Astrocyte (in vitro differentiated cells and primary cell): ENCODE measurements around the gene UCK1. TPM values are rescaled to one million over a fixed set of nuclear protein-coding genes. Genes with fewer than 3 reads are reported as not detected.
"Not testable (repeated sequence)": the region's sequence is repeated elsewhere in the genome, so short reads cannot be mapped to it uniquely, and the experiment has no call there.

Experiments used
- DNase-seq: peaks from one replicate; pipeline ENCODE4 v3.0.0-alpha.2; 2010; ENCODE audit warnings: low read depth
- FAIRE-seq: peaks from 2 replicates; lab custom pipeline; 2011; peaks lifted over from hg19 to GRCh38; lab: Jason Lieb, UNC
- H2AFZ ChIP-seq: 2 replicates; pipeline ENCODE4 v1.6.0; 2012; ENCODE audit warnings: low read depth, low read length, inconsistent platforms
- H3K27ac ChIP-seq: 2 replicates; pipeline ENCODE4 v1.5.1; 2011; ENCODE audit warnings: low read depth, low read length, inconsistent platforms
- H3K27me3 ChIP-seq: 2 replicates; pipeline ENCODE4 v1.6.0; 2011; ENCODE audit warnings: low read length, inconsistent platforms; ENCODE audit not compliant: insufficient read depth
- H3K36me3 ChIP-seq: 2 replicates; pipeline ENCODE4 v1.5.1; 2011; ENCODE audit warnings: low read length, inconsistent platforms; ENCODE audit not compliant: insufficient read depth
- H3K4me1 ChIP-seq: 2 replicates; pipeline ENCODE4 v1.5.1; 2011; ENCODE audit warnings: low read length, inconsistent platforms; ENCODE audit not compliant: insufficient read depth
- H3K4me2 ChIP-seq: 2 replicates; pipeline ENCODE4 v1.6.0; 2012; ENCODE audit warnings: low read length, inconsistent platforms
- H3K4me3 ChIP-seq: 2 replicates; pipeline ENCODE4 v1.5.1; 2011; ENCODE audit warnings: low read depth, mild to moderate bottlenecking, low read length, inconsistent platforms; ENCODE audit not compliant: insufficient read depth
- H3K79me2 ChIP-seq: 2 replicates; pipeline ENCODE4 v1.6.0; 2012; ENCODE audit warnings: mild to moderate bottlenecking, low read length, inconsistent platforms; ENCODE audit not compliant: insufficient read depth
- H3K9ac ChIP-seq: 2 replicates; pipeline ENCODE4 v1.6.0; 2012; ENCODE audit warnings: mild to moderate bottlenecking, low read length, inconsistent platforms
- H3K9me3 ChIP-seq: 2 replicates; pipeline ENCODE4 v1.5.1; 2012; ENCODE audit warnings: low read depth, mild to moderate bottlenecking, low read length, inconsistent platforms; ENCODE audit not compliant: insufficient read depth
- H4K20me1 ChIP-seq: 2 replicates; pipeline ENCODE4 v1.6.0; 2012; ENCODE audit warnings: low read length, inconsistent platforms; ENCODE audit not compliant: insufficient read depth
- H3K27ac Mint-ChIP-seq: one replicate; pipeline ENCODE4 v1.8.0; 2021; ENCODE audit warnings: mild to moderate bottlenecking, mixed read lengths; ENCODE audit not compliant: unreplicated experiment
- H3K27me3 Mint-ChIP-seq: one replicate; pipeline ENCODE4 v1.8.0; 2021; ENCODE audit warnings: low read depth, mixed read lengths; ENCODE audit not compliant: unreplicated experiment
- H3K36me3 Mint-ChIP-seq: one replicate; pipeline ENCODE4 v1.8.0; 2021; ENCODE audit warnings: low read depth, mixed read lengths; ENCODE audit not compliant: unreplicated experiment
- H3K4me1 Mint-ChIP-seq: one replicate; pipeline ENCODE4 v1.8.0; 2021; ENCODE audit warnings: low read depth, mixed read lengths; ENCODE audit not compliant: unreplicated experiment
- H3K4me3 Mint-ChIP-seq: one replicate; pipeline ENCODE4 v1.8.0; 2021; ENCODE audit warnings: mild to moderate bottlenecking, moderate library complexity, mixed read lengths; ENCODE audit not compliant: unreplicated experiment
- H3K9me3 Mint-ChIP-seq: one replicate; pipeline ENCODE4 v1.8.0; 2021; ENCODE audit warnings: mild to moderate bottlenecking, mixed read lengths; ENCODE audit not compliant: unreplicated experiment
- EZH2 ChIP-seq: IDR thresholded peaks from 2 replicates; pipeline ENCODE4 v1.6.1; 2012; ENCODE audit warnings: mild to moderate bottlenecking, low read length, inconsistent platforms; ENCODE audit not compliant: insufficient read depth
- total RNA-seq: library from RNA; stranded (reverse); gene quantifications from 2 replicates; pipeline ENCODE4 v1.2.1, GENCODE V29; 2021
- TF ChIP-seq, protein P1 (sequence below): IDR thresholded peaks from 2 replicates; pipeline ENCODE4 v1.5.1; 2011; ENCODE audit warnings: low read depth, mild to moderate bottlenecking, inconsistent platforms, low read length, moderate library complexity; ENCODE audit not compliant: insufficient read depth

UCK1 gene
- total RNA-seq, 1 donor from 2014 or later = 15.4 TPM

DNA sequence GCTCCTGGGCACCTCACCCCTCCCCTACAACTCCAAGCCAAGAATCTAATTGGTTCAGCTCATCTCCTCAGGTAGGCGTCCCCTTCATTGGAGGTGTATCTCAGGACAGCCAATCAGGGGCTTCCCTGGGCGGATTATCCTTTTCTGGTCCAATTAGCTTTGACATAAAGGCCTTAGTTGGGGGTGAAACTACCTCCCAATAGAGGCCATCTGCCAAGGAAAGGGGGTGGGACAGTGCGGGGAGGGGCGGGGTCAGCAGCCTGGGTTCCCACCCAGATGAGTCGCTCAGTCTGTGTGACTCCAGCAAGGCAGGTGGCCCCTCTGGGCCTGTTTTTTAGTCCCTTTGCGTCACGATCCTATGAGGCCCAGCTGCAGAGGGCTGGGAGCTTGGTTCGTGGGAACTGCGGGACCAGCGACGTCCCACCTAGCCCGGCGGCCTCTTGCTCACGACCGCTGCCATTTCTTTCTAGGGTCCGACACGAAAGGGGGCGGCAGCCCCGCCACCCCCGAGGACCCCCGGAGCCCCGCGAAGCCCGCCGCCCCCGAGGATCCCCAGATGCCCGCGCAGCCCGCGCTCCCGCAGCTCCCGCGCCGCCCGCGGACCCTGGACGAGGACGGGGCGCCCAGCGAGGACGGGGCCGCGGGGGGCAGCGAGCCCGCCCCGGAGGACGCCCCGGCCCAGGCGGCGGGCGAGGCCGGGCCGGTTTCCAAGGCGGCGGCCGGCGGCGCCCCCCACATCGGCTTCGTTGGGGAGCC lies 23.2 kb upstream of the UCK1 start:
- Histone ChIP-seq H4K20me1 (no peaks in the 10 kb centered on the region), H3K27me3 (peaks cover 16% of the 10 kb centered on the region), H3K27ac (no peak overlapping the region), H3K4me2 (no peak overlapping the region), H3K79me2 (no peaks in the 10 kb centered on the region), H3K36me3 (no peaks in the 10 kb centered on the region), H2AFZ (no peak overlapping the region), H3K4me3 (no peak overlapping the region), H3K4me1 (no peaks in the 10 kb centered on the region), H3K9ac (no peak overlapping the region), H3K9me3 (no peaks in the 10 kb centered on the region)
- peaks cover 18% of the 10 kb centered on the region for H3K9me3 Mint-ChIP-seq
- no peak for FAIRE-seq
- peaks cover 52% of the 10 kb centered on the region for H3K27me3 Mint-ChIP-seq
- peaks cover 14% of the 10 kb centered on the region for H3K36me3 Mint-ChIP-seq
- DNase-seq = no peak
- no peak overlapping the region for H3K4me3 Mint-ChIP-seq
- H3K4me1 Mint-ChIP-seq = no peaks in the 10 kb centered on the region
- no peak overlapping the region for H3K27ac Mint-ChIP-seq
- TF ChIP-seq EZH2 = no peak
- TF ChIP-seq, protein P1, sequence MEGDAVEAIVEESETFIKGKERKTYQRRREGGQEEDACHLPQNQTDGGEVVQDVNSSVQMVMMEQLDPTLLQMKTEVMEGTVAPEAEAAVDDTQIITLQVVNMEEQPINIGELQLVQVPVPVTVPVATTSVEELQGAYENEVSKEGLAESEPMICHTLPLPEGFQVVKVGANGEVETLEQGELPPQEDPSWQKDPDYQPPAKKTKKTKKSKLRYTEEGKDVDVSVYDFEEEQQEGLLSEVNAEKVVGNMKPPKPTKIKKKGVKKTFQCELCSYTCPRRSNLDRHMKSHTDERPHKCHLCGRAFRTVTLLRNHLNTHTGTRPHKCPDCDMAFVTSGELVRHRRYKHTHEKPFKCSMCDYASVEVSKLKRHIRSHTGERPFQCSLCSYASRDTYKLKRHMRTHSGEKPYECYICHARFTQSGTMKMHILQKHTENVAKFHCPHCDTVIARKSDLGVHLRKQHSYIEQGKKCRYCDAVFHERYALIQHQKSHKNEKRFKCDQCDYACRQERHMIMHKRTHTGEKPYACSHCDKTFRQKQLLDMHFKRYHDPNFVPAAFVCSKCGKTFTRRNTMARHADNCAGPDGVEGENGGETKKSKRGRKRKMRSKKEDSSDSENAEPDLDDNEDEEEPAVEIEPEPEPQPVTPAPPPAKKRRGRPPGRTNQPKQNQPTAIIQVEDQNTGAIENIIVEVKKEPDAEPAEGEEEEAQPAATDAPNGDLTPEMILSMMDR = no peak

- no peak for DNase-seq
These were observed 21.0 kb upstream of the UCK1 start for GRCh38 chr9:131552030-131552429.

DNA sequence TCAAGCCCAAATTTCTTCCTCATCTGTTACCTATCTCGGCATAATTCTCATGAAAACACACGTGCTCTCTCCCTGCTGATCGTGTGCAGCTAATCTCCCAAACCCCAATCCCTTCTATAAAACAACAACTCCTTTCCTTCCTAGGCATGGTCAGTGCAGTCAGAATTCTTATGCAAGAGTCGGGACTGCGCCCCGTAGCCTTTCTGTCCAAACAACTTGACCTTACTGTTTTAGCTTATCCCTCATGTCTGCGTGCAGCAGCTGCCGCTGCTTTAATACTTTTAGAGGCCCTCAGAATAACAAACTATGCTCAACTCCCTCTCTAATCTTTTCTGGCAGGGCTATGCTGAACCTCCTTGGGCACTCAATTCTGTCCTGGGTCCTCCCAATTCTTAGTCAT lies 19.4 kb upstream of the UCK1 start:
- Mint-ChIP-seq H3K27me3 (peaks cover 63% of the 10 kb centered on the region), H3K9me3 (peaks cover 35% of the 10 kb centered on the region), H3K36me3 (peaks cover 17% of the 10 kb centered on the region)
- H3K4me3 Mint-ChIP-seq, H3K9me3 ChIP-seq, H3K4me1 Mint-ChIP-seq, H4K20me1 ChIP-seq, H3K36me3 ChIP-seq, H3K9ac ChIP-seq, H3K27ac Mint-ChIP-seq, H3K4me2 ChIP-seq, H3K4me3 ChIP-seq, H2AFZ ChIP-seq, FAIRE-seq, H3K27ac ChIP-seq, H3K4me1 ChIP-seq, DNase-seq, H3K79me2 ChIP-seq: not testable (repeated sequence)
- peaks cover 31% of the 10 kb centered on the region for H3K27me3 ChIP-seq

More at GRCh38 chr9:131552030-131552429, 21.0 kb upstream of the UCK1 start:
- no peak overlapping the region for H3K4me2 ChIP-seq
- Mint-ChIP-seq H3K9me3 (peaks cover 39% of the 10 kb centered on the region), H3K4me1 (no peaks in the 10 kb centered on the region), H3K4me3 (no peak overlapping the region), H3K27ac (no peak overlapping the region), H3K36me3 (peaks cover 20% of the 10 kb centered on the region), H3K27me3 (peaks cover 71% of the 10 kb centered on the region)
- no peaks in the 10 kb centered on the region for H3K36me3 ChIP-seq
- H3K4me1 ChIP-seq = no peaks in the 10 kb centered on the region
- no peak for TF ChIP-seq EZH2
- TF ChIP-seq, protein P1 = no peak
- peaks cover 19% of the 10 kb centered on the region for H3K27me3 ChIP-seq
- FAIRE-seq = no peak
- H3K9ac ChIP-seq = no peak overlapping the region
- no peaks in the 10 kb centered on the region for H3K9me3 ChIP-seq
- no peaks in the 10 kb centered on the region for H4K20me1 ChIP-seq
- H3K27ac ChIP-seq = no peak overlapping the region
- no peaks in the 10 kb centered on the region for H3K79me2 ChIP-seq
- no peak overlapping the region for H2AFZ ChIP-seq
- H3K4me3 ChIP-seq = no peak overlapping the region

- not testable (repeated sequence) for H3K36me3 ChIP-seq, FAIRE-seq, H4K20me1 ChIP-seq, H3K9ac ChIP-seq, H3K4me3 Mint-ChIP-seq, DNase-seq, H3K4me2 ChIP-seq, H3K9me3 ChIP-seq, H3K4me1 Mint-ChIP-seq, H3K79me2 ChIP-seq, H3K27ac ChIP-seq, H3K27ac Mint-ChIP-seq, H3K4me1 ChIP-seq, H3K4me3 ChIP-seq, H2AFZ ChIP-seq
- peaks cover 34% of the 10 kb centered on the region for H3K27me3 ChIP-seq
- Mint-ChIP-seq H3K36me3 (peaks cover 18% of the 10 kb centered on the region), H3K9me3 (peaks cover 43% of the 10 kb centered on the region), H3K27me3 (peaks cover 66% of the 10 kb centered on the region)
These were observed 18.1 kb upstream of the UCK1 start for GRCh38 chr9:131549186-131549585.
